Adipocyte (in vitro differentiated cells): ENCODE measurements around the gene ATP5MC2.
"Not testable (repeated sequence)": the region's sequence is repeated elsewhere in the genome, so short reads cannot be mapped to it uniquely, and the experiment has no call there.

ENCODE experiments used
- DNase-seq: peaks from one replicate; pipeline ENCODE4 v3.0.0-alpha.2; 2015; ENCODE audit warnings: low read depth
- H3K27me3 ChIP-seq: replicated peaks from 2 replicates; pipeline ENCODE4 v1.7.0; 2013; ENCODE audit warnings: mild to moderate bottlenecking, low read length, moderate library complexity; ENCODE audit not compliant: control insufficient read depth, insufficient read depth
- H3K36me3 ChIP-seq: 2 replicates; pipeline ENCODE4 v1.7.0; 2013; ENCODE audit warnings: low read length, mild to moderate bottlenecking, moderate library complexity; ENCODE audit not compliant: control insufficient read depth, insufficient read depth, severe bottlenecking
- H3K4me1 ChIP-seq: 2 replicates; pipeline ENCODE4 v1.7.0; 2013; ENCODE audit warnings: mild to moderate bottlenecking, low read length, moderate library complexity; ENCODE audit not compliant: control insufficient read depth, insufficient read depth
- H3K4me3 ChIP-seq: 2 replicates; pipeline ENCODE4 v1.7.0; 2013; ENCODE audit warnings: mild to moderate bottlenecking, low read length, moderate library complexity
- H3K9ac ChIP-seq: 2 replicates; pipeline ENCODE4 v1.7.0; 2013; ENCODE audit warnings: mild to moderate bottlenecking, low read length, moderate library complexity
- H3K9me3 ChIP-seq: 2 replicates; pipeline ENCODE4 v1.7.0; 2013; ENCODE audit warnings: mild to moderate bottlenecking, low read length, moderate library complexity; ENCODE audit not compliant: control insufficient read depth

Gene ATP5MC2

DNA sequence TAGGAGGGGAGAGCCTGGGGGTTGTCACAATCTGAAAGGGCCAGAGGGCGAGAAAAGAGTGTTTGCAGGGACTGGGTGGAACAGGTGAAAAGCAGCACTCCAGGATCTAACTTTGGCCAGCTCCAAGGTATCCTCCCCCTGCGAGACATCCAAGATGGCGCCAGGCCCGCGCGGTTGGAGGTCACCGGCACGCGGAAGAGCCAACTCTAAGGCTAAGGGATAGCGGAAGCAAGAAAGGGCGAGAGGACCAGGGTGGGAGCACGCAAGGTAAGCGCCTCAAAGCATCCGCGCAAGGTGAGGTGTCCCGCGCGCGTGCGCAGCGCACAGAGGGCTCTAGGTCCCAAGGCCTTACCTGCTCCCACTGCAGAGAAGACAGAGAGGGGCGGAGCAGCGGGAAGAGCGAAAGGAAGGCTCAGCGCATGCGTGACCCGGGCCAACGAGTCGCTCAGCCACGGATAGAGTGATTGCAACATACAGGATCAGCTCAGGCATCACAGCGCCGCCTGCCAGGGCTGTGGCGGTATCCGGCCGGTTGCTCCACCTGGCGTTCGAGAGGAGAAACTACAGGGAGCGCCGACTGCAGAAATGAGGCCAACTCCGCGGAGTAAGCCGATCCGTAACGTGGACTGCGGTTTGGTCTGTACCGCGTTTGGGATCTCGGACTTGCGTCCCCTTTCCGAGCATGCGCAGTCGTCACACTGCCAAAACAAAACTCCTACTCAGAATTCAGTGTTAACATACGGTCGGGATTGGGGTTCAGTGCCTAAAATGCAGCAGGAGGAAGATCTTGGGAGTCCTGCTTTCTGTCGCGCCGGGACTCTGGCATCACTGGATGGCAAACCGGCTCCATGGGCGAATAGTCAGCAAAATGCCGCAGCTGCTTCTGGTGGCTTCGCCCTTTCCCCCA is at the start of gene ATP5MC2:
TSS of gene ATP5MC2 (minus strand) at position 383 of the 907 bp plus-strand sequence. CDS start 3,469 bp downstream, outside the sequence.
- peak; percentile 99 for DNase-seq
- Histone ChIP-seq H3K4me3 (peak within 1 kb of the TSS; percentile 92), H3K27me3 (no peaks in the 10 kb centered on the region), H3K4me1 (peaks cover 26% of the 10 kb centered on the region), H3K36me3 (peaks cover 17% of the 10 kb centered on the region), H3K9me3 (no peaks in the 10 kb centered on the region), H3K9ac (peak within 1 kb of the TSS; percentile 88)

DNA sequence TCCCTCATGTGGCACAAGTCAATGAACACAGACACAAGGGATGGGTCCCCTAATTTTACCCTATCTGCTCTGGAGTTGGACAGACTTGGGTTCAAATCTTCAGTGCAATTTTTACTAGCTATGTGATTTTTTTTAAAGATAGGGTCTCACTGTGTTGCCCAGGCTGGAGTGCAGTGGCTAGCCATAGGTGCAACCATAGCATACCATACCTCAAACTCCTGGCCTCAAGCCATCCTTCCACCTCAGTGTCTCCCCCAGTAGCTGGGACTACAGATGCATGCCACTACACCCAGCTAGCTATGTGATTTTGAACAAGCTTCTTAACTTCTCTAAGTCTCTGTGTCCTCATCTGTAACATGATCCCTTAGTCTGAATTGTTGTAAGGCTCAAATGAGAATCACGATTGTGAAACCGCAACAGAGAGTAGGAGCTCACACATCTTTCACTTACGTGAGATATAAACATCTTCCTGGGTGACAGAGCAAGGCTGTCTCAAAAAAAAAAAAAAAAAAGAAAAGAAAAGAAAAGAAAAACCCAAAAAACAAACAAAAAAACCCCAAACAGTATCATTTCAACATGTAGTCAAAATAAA is 46.7 kb upstream of the ATP5MC2 start:
- H3K27me3 ChIP-seq, result no peaks in the 10 kb centered on the region
- no peaks in the 10 kb centered on the region for H3K9me3 ChIP-seq
- peaks cover 68% of the 10 kb centered on the region for H3K36me3 ChIP-seq
- peaks cover 33% of the 10 kb centered on the region for H3K4me1 ChIP-seq
- peak; percentile 63 for DNase-seq
- H3K4me3 ChIP-seq, result no peak overlapping the region
- no peak overlapping the region for H3K9ac ChIP-seq

DNA sequence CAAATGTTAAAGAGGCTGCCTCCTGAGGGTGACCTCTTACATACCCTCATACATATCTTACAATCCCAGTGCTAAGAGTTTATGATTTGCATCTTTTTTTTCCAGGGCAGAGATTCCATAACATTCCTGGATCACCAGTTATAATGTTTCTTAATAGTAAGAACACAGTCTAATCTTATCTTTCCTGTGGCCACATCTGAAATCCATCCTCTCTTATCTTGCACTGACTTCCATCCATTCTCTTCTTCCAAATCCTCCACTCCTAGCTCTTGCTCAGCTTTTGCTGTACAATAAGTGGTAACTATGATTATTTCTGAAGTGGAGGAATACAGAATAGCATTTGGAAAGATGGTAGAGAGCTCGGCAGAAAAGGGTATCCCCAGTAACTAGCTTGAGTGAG is 45.1 kb upstream of the ATP5MC2 start:
- Histone ChIP-seq H3K9me3 (no peaks in the 10 kb centered on the region), H3K36me3 (peaks cover 84% of the 10 kb centered on the region), H3K27me3 (no peaks in the 10 kb centered on the region), H3K9ac (no peak overlapping the region), H3K4me3 (no peak overlapping the region), H3K4me1 (peaks cover 27% of the 10 kb centered on the region)
- no peak for DNase-seq

DNA sequence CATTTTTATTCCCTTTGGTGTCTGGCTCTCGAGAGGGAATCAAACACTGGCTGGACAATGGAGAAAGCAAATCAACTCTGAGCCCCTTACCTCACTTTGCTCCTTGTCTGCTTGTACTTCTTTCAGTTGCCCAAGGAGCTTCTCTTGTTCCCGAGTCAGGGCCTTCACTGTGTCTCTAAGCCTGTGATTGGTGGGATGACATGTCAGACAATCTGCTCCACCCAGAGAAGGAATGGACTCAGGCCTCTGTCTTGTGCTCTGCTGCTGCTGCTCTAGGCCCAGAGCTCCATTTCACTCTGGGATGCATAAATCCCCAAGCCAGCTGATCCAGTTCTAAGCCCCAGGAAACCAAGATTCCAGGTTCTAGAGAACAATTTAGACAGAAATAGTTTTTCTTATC is 43.8 kb upstream of the ATP5MC2 start:
- Histone ChIP-seq H3K9me3 (no peaks in the 10 kb centered on the region), H3K36me3 (peaks cover 92% of the 10 kb centered on the region), H3K4me3 (no peak overlapping the region), H3K4me1 (peaks cover 20% of the 10 kb centered on the region), H3K9ac (no peak overlapping the region), H3K27me3 (no peaks in the 10 kb centered on the region)
- DNase-seq, result peak; percentile 15

DNA sequence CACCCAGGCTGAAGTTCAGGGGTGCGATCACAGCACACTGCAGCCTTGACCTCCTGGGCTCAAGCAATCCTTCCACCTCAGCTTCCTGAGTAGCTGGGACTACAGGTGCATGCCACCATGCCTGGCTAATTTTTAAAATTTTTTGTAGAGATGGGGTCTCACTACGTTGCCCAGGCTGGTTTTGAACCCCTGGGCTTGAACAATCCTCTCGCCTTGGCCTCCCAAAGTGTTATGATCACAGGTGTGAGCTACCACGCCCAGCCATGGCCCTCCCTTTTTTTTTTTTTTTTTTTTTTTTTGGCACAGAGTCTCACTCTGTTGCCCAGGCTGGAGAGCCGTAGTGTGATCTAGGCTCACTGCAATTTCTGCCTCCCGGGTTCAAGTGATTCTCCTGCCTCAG is 42.7 kb upstream of the ATP5MC2 start:
- not testable (repeated sequence) for DNase-seq, H3K9me3 ChIP-seq, H3K9ac ChIP-seq, H3K27me3 ChIP-seq, H3K4me3 ChIP-seq
- Histone ChIP-seq H3K4me1 (peaks cover 17% of the 10 kb centered on the region), H3K36me3 (peaks cover 92% of the 10 kb centered on the region)

- Histone ChIP-seq H3K9ac (no peak overlapping the region), H3K36me3 (peaks cover 92% of the 10 kb centered on the region)
- DNase-seq, result no peak
Observed at GRCh38 chr12:53717319-53717718, 41.4 kb upstream of the ATP5MC2 start.

GRCh38 chr12:53714004-53714403 is 38.1 kb upstream of the ATP5MC2 start:
- H3K36me3 ChIP-seq, result peaks cover 71% of the 10 kb centered on the region

More at GRCh38 chr12:53717319-53717718, 41.4 kb upstream of the ATP5MC2 start:
- Histone ChIP-seq H3K4me1 (peaks cover 6% of the 10 kb centered on the region), H3K27me3 (no peaks in the 10 kb centered on the region), H3K4me3 (no peak overlapping the region), H3K9me3 (no peaks in the 10 kb centered on the region)

DNA sequence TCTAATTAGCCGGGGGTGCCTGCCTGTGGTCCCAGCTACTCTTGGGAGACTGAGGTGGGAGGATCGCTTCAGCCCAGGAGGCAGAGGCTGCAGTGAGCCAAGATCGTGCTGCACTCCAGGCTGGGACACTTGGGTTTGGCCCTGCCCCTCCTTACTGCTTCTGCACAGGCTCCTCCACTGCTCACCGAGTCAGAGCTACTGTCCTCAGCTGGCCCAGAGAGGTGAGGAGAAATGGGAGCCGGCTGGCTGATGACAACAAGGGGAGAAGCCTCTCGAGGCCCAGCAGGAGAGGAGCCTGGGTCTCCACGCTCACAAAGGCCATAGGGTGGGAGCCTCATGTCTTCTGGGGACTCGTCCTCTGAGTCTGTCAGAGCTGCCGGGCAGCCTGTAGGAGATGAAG is 37.6 kb upstream of the ATP5MC2 start:
- H3K4me3 ChIP-seq, result no peak overlapping the region
- H3K36me3 ChIP-seq, result peaks cover 69% of the 10 kb centered on the region
- no peak overlapping the region for H3K9ac ChIP-seq
- H3K9me3 ChIP-seq, result no peaks in the 10 kb centered on the region
- no peaks in the 10 kb centered on the region for H3K4me1 ChIP-seq
- H3K27me3 ChIP-seq, result no peaks in the 10 kb centered on the region
- DNase-seq, result no peak

More at GRCh38 chr12:53714004-53714403, 38.1 kb upstream of the ATP5MC2 start:
- Histone ChIP-seq H3K4me1 (no peaks in the 10 kb centered on the region), H3K4me3 (no peak overlapping the region), H3K9ac (no peak overlapping the region), H3K9me3 (no peaks in the 10 kb centered on the region), H3K27me3 (no peaks in the 10 kb centered on the region)
- no peak for DNase-seq

GRCh38 chr12:53712059-53712643 is 36.3 kb upstream of the ATP5MC2 start:
- no peak for DNase-seq
- Histone ChIP-seq H3K9ac (no peak overlapping the region), H3K4me3 (no peak overlapping the region), H3K9me3 (no peaks in the 10 kb centered on the region), H3K27me3 (no peaks in the 10 kb centered on the region), H3K36me3 (peaks cover 60% of the 10 kb centered on the region), H3K4me1 (no peaks in the 10 kb centered on the region)

DNA sequence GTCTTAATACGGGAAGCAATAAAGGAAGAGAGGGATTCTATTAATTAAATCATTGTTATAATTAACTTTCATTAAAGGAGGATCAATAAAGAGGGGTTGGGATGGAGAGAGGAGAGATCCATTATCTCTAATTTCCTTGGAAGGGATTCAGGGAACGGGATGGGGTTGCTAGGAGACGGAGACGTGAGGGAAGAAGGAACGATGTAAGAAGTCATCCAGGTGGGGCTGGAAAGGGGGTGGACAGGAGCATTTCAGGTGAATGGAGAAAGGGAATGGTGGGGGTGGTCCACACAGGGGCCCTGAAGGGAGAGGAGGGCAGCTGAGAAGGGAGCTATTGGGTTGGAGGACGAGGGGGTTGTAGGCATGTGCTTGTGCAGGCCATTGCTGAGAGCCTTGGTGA is 34.2 kb upstream of the ATP5MC2 start:
- no peak overlapping the region for H3K4me3 ChIP-seq
- no peak overlapping the region for H3K9ac ChIP-seq
- H3K9me3 ChIP-seq, result no peaks in the 10 kb centered on the region
- peaks cover 3% of the 10 kb centered on the region for H3K27me3 ChIP-seq
- DNase-seq, result no peak
- H3K36me3 ChIP-seq, result peaks cover 40% of the 10 kb centered on the region
- no peaks in the 10 kb centered on the region for H3K4me1 ChIP-seq

GRCh38 chr12:53709671-53710070 is 33.8 kb upstream of the ATP5MC2 start:
- peaks cover 35% of the 10 kb centered on the region for H3K36me3 ChIP-seq
- no peak for DNase-seq
- H3K9me3 ChIP-seq, result no peaks in the 10 kb centered on the region
- peaks cover 3% of the 10 kb centered on the region for H3K27me3 ChIP-seq
- no peak overlapping the region for H3K9ac ChIP-seq
- no peak overlapping the region for H3K4me3 ChIP-seq
- H3K4me1 ChIP-seq, result no peaks in the 10 kb centered on the region
